ENCODE measurements around the gene STRADA.

STRADA gene

DNA sequence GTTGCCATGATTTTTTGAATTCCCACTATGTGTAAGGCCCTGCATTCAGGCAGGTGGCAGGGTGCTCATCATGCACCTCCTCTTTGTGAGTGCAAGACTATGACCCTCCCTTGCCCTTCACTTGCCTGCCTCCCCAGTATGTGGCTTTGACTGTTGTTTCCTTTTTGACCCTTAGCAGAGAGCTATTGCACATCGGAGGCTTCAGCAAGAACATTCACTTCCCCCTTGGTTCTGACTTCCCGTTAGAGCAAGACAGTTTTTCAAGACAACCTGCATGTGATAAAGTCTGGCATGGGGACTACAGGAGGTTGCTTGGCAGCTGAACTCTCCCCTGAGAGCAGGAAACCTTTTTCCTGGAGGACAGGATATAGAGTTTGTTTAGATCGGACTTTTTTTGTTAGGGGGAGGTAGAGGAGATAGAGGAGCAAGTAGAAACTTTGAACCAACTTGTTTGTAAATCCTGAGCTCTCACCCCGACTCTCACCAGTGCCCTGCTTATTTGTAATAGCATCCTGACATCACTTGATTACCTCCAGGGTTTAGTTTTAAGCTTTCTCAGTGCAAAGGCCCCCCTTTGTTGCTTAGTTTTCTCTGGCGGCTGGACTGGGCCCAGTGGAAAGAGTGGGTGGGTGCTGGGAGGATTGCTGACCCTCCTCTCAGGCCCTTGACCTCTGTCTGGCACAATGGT, 75.9 kb downstream of the STRADA start:
- no peak overlapping the region for H3K4me3 Mint-ChIP-seq
- no peaks in the 10 kb centered on the region for H3K9me3 Mint-ChIP-seq
- H3K27ac Mint-ChIP-seq, result peak overlapping the region; percentile 32
- peaks cover 7% of the 10 kb centered on the region for H3K4me1 Mint-ChIP-seq (ENCODE audit: low read depth)
- no peak for DNase-seq
- no peaks in the 10 kb centered on the region for H3K27me3 Mint-ChIP-seq
- peaks cover 74% of the 10 kb centered on the region for H3K36me3 Mint-ChIP-seq (ENCODE audit: low read depth)

DNA sequence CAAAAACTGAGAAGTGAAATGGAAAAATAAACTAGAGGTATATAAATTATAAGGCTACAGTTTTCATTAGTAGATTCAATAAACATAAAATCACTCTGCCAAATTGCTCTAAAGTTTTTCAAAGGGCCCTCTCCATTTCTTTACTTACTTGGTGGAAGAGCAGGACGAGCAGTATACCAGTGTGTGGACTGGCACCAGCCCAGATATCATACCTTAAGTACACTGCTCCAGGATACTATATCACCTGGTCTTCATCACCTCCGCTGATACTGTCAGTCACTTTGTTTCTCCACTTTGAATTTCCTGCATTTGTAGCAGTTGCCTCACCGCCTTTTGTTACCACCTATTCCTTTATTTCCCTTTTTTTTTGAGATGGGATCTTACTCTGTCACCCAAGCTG, 81.7 kb downstream of the STRADA start:
- Mint-ChIP-seq H3K27me3 (no peaks in the 10 kb centered on the region), H3K4me1 (ENCODE audit: low read depth) (peaks cover 3% of the 10 kb centered on the region), H3K27ac (no peak overlapping the region), H3K4me3 (no peak overlapping the region), H3K9me3 (no peaks in the 10 kb centered on the region), H3K36me3 (ENCODE audit: low read depth) (peaks cover 66% of the 10 kb centered on the region)
- no peak for DNase-seq

DNA sequence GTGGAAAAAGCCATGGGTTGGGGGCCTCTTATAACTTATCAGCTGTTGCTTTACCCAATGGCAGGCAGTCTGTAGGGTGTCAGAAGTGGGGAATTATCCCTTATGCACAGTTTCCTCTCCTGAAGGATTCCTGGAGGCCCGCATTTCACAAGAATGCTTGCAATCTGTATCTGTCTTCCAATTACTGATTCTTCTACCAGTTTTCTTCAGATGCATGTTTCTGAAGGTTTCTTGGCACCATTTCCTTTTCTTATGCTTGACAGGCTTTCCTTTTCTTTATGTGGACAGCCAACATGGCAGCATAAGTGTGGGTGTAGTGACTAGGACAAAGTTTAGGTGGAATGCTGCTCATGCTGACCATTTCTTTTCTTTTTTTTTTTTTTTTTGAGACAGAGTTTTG, 83.2 kb downstream of the STRADA start:
- Mint-ChIP-seq H3K9me3 (no peaks in the 10 kb centered on the region), H3K36me3 (ENCODE audit: low read depth) (peaks cover 68% of the 10 kb centered on the region), H3K4me3 (no peak overlapping the region), H3K4me1 (ENCODE audit: low read depth) (no peaks in the 10 kb centered on the region), H3K27me3 (no peaks in the 10 kb centered on the region), H3K27ac (no peak overlapping the region)
- DNase-seq, result no peak

DNA sequence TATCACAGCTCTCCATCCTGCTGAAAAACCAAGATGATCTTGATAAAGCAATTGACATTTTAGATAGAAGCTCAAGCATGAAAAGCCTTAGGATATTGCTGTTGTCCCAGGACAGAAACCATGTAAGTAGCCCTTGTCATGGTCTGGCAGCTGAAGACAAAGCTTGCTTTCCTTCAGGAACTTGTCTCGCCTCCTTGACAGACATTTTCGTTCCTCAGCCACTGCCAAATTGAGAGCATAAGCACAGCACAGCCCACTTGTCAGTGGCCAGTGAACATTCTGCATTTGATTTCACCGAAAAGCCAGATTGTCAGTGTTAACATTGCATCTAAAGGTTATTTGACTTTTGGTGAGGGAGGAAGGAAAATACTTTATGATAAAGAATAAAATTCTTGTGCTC, 83.8 kb downstream of the STRADA start:
- no peak for DNase-seq
- no peaks in the 10 kb centered on the region for H3K4me1 Mint-ChIP-seq (ENCODE audit: low read depth)
- H3K4me3 Mint-ChIP-seq, result no peak overlapping the region
- H3K27ac Mint-ChIP-seq, result no peak overlapping the region
- H3K27me3 Mint-ChIP-seq, result no peaks in the 10 kb centered on the region
- H3K9me3 Mint-ChIP-seq, result no peaks in the 10 kb centered on the region
- H3K36me3 Mint-ChIP-seq (ENCODE audit: low read depth), result peaks cover 69% of the 10 kb centered on the region

DNA sequence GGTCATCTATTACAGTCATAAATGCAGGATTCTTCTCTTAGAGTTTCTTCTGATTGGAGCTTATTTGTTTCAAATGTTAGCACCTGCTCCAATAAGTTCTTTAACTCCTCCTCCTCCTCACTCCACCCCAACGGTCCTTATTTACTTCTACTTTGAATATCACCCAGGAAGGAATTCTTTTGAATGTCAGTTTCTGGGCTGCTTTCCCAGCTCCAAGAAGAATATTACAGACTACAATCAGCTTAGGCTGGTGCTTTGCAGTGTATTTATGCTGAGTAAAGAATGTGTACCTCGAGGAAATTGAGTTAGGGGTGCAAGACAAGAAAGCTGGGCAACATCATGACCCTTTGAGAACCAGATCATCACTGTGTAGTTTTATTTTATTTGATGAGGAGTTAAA, 88.5 kb downstream of the STRADA start:
- no peaks in the 10 kb centered on the region for H3K9me3 Mint-ChIP-seq
- peaks cover 5% of the 10 kb centered on the region for H3K4me1 Mint-ChIP-seq (ENCODE audit: low read depth)
- peak overlapping the region; percentile 47 for H3K27ac Mint-ChIP-seq
- no peak overlapping the region for H3K4me3 Mint-ChIP-seq
- H3K27me3 Mint-ChIP-seq, result no peaks in the 10 kb centered on the region
- DNase-seq, result no peak
- H3K36me3 Mint-ChIP-seq (ENCODE audit: low read depth), result peaks cover 61% of the 10 kb centered on the region

All from activated T-cell treated with anti-CD3 and anti-CD28 coated beads, Interleukin-2, amount 50 U/mL, for 24 hours (primary cell).